ENCODE data around the gene RNF222.

The RNF222 gene, protein sequence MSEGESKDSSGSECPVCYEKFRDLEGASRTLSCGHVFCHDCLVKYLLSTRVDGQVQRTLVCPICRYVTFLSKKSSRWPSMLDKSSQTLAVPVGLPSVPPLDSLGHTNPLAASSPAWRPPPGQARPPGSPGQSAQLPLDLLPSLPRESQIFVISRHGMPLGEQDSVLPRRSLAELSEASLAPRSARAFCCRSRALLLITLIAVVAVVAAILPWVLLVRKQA

DNA sequence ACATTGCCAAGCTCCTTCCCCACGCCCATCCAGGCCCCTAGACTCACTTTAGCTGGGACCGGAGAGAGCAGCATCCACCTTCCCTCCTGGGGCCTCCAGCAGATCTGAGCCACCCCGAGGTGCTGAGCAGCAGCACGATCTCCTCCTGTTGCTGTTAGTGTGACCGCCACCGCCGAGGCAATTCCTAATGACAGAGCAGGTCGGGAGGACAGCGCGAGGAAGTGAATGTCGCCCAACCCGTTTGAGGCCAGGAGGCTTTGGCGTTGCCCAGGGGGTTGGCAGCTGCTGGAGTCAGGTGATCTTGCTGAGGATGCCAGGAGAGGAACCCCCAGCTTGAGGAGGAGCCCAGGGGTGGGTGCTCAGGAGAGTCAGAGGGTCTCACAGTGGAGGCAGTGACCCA, at the start of gene RNF222:
RNF222 (minus strand) TSS at position 192 of the 400 bp plus-strand sequence. CDS start 4,366 bp downstream, outside the sequence.
- DNase-seq = no peak

DNA sequence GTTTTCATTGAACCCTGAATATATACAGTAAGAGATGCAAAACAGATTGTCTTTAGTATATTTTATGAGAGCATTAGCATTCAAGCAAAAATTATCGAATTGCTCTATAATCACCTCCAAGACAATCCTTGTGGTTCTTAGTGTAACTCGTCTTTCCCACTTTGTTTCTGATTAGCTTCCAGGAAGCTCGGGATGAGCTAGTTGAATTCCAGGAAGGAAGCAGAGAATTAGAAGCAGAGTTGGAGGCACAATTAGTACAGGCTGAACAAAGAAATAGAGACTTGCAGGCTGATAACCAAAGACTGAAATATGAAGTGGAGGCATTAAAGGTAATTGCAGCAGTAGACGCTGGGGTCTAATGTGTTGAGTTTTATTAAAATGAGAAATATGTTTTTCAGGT, 47.9 kb upstream of the RNF222 start:
- DNase-seq = no peak

DNA sequence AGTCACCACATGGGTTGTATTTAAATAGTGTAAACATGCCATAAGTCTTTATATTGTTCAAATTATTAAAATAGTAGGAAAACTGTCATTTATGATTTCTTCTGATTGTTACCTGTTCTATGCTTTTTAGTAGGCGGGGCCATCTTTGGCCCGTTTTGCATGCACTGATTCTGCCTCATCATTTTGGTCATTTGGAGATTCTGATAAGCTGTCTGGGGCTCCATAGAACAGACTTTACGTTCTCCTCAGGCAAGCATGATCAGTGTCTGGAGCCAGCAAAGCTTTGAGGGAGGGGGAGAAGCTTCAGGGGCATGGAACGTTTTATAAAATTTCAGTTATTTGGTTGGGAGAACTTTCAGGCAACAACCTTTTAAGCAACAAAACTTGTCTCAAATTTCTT, 46.9 kb upstream of the RNF222 start:
- DNase-seq = no peak

DNA sequence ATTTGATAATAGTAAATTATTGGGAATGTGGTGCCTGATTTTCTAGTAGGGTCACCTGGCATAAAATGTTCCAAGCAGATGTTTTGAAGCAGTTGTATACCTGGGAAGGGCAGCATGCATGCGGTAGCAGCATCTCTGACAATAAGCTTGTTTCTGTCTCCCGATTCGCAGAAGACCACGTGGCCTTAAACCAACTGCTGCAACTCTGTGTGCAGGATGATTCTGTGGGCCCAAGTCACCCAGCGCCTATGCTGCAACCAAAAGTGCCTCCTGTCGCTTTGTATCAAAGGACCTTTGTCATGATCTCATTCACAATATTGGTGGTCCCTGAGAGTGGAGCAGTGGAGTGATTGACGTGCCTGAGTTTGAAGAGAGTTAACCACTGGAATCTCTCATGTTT, 46.1 kb upstream of the RNF222 start:
- DNase-seq = no peak

DNA sequence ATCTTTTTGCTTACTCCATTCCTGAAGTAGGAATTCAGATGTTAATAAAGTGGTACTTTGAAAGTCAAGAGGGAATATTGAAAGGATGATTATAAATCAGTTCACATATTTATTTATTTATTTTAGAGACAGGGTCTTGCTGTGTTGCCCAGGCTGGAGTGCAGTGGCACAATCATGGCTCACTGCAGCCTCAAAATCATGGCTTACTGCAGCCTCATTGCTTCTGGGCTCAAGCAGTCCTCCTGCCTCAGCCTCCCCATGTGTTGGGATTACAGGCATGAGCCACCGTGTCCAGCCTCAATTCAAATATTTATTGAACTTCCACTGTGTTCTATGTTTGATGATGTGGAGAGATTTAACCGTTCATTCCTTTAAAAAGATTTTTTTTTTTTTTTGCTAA, 44.7 kb upstream of the RNF222 start:
- no peak for DNase-seq

DNA sequence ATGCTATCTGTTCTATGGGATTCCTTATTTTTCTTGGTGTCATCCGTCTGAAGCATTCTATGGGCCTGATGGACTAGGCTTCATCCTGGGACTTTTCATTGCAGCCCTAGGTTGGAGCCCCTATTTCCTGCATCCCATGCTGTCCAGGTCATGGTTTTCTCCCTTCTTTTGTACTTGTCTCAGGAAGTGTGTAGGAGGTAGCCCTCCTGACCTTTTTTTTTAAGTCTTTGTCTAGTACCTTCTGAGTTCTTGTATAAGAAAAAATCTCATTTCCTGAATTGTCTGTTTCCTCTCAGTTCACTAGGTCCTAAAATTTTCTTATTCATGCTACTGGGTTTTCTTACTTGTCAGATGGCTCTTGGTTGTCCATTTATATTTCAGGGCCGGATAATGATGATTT, 44.1 kb upstream of the RNF222 start:
- DNase-seq = no peak

DNA sequence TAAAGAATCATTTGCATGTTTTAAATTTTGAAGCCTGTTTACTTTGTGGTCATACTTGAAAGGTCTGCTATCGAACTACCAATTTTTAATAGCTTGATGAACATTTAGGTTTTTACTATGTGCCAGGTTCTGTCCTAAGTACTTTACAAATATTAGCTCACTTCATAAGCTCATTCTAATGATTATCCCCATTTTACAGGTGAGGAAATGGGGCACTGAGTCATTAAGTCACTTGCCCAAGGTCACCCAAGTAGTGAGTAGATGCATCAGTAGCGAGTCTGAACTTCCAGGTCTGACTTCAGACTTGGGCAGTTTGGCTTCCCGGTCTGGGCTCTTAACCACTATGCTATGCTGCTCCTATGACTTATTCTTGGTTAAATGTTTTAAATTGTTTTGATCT, 42.1 kb upstream of the RNF222 start:
- DNase-seq = no peak

DNA sequence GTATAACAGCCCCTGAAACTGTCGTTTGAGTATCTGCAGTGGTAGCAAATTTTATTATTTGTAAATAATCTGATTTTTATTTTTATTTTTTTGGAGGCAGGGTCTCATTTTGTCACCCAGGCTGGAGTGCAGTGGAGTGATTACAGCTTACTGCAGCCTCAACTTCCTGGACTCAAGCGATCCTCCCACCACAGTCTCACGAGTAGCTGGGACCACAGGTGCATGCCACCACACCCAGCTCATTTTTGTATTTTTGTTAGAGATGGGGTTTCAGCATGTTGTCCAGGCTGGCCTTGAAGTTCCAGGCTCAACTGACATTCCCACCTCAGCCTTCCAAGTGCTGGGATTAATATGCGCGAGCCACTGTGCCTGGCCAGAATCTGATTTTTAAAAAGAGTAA, 40.8 kb upstream of the RNF222 start:
- DNase-seq = no peak

DNA sequence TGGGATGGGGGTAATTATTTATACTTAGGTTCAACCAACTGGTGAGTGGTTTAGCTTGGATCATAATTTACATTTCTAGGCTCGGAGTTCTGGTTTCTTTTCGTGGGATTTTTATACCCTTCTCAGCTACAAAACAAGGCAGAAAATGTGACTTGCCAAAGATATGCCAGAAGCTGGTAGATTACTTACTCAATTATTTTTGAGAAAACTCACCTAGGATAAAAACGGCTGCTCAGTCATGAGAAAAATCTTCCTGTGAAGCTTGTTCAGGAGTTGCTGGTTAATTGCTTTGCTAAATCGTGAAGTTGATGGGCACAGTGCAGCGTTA, 39.2 kb upstream of the RNF222 start:
- no peak for DNase-seq

DNA sequence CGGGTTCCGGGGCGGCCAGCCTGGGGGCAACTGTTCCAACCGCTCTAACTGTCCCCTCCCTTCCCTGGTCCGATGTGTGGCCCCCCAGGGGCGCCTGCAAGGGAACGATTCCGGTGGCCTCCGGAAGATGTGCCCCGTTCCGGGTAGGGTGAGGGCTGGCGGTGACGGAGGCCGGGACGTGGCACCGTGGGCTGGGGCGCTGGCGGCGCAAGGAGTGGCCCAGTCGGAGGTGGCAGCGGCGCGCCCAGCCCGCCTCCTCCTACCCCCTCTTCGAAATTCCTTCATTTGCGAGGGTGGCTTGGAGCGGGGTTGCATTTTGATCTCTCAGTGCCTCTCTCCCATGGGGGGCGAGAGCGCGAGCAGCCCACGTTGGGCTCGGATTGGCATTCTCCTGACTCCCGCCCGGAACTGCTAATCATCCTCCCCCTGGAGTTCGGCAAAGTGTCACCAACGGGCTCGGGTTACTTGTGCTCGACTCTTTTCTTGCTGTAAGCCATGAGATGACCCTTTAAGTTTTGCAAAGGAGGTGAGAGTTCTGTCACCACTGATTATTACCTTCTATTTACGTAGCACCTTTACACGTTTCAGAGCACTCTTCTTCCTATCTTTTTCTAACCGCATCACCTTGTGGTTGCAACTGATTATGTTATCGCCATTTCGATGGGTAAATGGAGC, 38.7 kb upstream of the RNF222 start:
- peak; percentile 27 for DNase-seq

DNA sequence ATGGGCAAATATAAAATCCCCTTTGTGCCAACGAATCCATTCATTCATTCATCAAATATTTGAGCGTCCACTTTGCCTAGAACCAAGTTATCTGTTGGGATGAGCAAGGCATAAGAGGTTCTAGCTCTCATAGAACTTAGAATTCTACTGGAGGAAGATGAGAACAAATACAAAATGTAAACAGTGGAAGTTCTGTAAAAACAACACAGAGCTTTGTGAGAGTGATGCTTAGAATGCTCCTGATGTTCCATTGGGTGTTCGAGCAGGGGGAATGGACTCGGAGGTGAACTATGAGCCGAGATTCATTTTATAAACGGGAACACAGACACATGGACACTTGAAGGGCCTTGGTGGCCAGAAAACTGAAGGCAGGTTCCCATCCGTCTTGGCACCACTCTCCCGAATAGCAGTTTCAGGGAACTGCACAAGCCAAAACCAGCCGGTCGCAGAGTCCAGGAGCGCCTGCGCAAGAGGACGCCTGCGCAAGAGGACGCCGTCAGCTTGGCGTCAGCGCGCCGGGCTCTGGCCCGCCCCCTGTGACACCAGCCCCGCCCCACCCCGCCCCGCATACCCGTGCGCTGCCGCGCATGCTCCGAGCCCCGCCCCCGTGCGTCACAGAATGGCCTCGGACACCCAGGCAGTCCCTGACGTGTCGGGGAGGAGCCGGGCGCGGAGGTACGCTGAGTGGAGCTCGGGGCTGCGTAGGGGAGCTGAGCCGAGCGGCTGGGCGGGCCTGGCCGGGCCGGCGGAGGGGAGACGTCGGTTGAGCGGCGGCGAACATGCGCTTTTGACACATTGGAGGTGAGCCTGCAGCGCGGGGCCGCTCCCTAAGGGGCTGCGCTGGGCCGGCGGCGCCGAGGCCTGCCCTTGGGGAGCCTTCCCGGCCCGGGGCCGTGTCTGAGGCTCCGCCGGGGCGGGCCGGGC, 37.9 kb upstream of the RNF222 start, which contains the start of gene NDEL1:
NDEL1 (plus strand) TSS at position 640 of the 924 bp plus-strand sequence. CDS start 8,388 bp downstream, outside the sequence.
- peak; percentile 91 for DNase-seq

DNA sequence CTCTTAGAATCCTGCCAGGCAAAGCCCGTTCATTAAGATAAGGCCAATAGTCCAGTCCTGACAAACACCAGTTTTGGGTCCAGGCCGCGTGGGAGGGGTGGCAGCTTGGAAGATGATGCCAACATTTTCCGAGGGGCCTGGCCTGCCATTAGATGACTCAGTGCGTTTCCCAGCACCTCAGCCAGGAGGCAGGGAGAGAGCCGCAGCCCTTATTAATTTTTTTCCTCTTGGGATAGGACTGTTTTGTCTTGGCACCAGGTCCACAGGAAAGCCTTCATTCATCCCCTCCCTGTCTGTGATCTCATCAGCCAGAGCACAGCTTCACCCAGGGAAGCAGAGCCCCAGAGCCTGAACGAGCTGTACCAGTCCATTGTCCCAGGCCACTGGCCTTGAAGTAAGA, 33.3 kb upstream of the RNF222 start:
- DNase-seq = no peak

DNA sequence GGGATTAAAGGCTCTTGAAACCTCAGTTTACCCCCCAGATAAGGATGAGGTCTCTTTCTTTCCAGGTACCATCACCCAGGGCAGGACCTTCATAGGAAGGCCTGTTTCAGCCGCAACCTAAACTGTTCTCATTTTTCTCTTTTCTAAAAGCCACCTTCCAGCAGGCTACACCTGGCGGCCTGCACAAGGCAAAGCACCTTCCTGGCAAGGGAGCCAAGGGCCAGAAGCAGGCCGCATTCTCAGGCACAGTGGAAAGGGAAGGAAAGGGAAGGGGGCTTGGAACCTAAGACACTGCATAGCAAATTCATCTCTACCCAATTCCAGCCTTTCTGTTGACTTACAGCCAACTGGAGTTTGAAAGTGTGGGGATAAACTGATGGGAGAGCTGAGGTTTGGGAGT, 29.2 kb upstream of the RNF222 start:
- DNase-seq = no peak

DNA sequence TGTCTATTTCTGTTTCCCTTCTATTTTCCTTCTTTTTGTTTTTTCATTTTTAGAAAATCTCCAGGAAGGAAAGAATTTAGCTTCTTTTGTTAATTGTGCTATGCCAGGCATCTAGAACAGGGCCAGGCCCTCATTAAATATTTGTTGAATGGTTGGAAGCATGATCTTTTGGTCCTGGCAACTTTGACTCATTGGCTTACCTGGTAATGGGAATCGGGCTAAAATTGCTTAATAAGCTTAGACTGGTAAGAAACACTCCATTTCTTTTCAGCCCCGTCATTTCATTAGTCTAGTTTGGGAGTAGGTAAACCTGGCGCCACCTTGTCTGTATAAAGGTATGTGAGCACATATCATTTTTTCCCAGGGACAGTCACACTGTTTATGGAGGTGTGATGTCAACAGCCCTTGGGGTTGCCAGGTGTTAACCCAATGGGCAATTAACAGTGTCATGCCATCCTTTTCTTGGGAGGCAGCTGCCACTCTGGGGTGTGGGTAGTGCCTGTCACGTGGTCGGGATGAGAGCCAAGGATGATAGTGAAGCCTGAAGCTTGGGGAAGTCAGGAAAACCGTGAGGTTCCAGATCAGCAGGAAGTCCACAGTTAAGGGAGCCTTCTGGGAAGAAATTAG, 28.6 kb upstream of the RNF222 start:
- DNase-seq = no peak

DNA sequence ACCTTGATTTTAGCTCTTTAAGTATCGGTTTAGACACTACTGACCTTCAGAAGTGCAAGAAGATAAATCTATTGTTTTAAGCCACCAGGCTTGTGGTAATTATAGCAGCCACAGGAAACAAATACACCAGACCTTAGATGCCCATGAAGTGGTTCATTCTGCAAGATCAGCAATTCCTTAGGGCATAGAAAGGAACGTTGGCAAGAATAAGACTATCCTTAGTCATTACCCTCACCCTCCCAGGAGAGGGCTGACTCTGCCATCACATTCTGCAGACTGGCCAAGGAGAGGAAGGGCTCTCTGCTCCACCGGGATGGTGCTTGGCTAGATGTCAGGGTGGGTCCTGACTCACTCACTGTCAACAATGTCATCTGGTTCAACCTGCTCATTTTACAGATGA, 23.9 kb upstream of the RNF222 start:
- no peak for DNase-seq

DNA sequence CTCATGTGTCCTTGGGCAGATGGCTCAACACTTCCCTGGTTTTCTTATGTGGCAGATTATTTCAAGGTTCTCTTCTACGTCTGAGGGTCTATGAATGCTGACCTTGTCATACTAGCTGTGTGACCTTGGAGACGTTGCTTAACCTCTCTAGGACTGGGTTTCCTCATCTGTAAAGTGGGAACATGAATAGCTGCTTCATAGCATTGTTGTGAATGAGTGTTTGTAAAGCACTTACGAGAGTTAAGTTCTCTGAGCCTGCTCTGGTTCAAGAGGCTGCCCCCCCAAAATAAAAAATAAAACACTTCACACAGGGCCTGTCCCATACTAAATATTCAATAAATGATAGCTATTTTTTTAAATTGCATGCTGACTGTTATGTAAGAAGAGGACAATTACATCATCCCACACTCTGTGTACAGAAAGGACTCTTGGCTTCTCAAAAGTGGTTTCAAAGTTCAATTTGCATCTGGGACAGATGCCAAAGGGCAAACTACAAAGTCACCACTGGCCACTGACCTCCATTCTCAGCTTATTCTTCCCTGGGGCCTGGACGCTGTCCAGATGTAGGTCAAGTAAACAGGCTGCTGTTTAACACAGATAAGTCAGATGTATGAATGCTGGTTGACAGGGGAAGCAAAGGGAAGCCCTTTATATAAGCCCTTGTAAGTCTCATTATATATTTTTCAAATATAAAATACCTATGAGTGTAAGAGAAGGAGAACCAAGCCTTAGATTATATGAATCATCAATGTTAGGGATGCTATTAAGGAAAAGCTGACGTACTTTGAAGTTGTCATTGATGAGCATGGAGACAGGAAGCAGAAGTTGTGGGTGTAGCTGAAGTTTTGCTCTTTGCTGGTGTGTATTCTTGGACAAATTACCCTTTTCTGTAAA, 22.7 kb upstream of the RNF222 start:
- DNase-seq = no peak

DNA sequence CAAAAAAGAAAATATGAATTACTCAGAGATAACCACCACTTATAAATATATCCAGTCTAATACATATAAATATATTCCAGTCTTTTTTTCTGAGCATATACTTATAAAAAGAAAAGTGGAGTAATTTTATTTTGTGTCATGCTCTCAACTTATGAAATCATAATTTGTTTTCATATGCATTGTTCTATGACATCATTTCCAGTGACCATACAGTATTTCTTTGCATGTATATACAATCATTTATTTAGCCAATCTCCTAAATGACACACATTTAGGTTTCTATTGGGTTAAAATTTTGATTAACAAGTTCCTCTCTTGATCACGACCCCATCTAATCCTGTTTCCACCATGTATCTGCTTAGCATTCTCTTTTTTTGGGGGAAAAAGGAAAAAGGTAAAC, 21.7 kb upstream of the RNF222 start:
- no peak for DNase-seq

DNA sequence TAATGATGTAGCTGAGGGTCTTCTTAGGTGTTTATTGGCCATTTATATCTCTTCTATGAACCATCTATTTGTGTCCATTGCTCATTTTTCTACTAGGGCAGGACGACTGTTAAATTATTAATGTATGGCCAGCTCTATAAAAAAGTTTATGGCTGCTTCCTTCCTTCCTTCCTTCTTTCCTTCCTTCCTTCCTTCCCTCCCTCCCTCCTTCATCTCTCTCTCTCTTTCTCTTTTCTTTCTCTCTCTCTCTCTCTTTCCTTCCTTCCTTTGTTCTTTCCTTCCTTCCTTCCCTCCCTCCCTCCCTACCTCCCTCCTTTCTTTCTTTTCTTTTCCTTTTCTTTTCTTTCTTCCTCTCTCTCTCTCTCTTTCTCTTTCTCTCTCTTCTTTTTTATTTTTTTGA, 20.8 kb upstream of the RNF222 start:
- DNase-seq = no peak

DNA sequence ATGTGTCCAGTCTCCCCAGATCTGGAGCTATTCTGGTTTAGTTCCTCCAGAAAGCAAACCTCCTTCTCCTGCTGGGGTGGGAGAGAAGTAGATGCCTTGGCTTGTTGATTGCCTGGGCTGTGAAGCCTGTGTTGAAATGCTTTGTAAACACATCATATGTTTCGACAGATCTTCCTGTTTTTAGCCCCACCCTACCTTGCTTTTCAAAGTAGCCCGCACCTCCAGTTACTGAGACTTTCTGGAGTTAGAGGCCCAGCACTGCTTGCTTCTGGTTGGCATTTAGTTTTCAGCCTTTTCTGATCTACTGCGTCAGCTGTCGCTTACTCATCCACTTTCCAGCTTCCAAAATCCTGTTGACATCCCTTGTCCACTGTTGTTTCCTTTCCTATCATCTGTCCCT, 20.2 kb upstream of the RNF222 start:
- DNase-seq = no peak

DNA sequence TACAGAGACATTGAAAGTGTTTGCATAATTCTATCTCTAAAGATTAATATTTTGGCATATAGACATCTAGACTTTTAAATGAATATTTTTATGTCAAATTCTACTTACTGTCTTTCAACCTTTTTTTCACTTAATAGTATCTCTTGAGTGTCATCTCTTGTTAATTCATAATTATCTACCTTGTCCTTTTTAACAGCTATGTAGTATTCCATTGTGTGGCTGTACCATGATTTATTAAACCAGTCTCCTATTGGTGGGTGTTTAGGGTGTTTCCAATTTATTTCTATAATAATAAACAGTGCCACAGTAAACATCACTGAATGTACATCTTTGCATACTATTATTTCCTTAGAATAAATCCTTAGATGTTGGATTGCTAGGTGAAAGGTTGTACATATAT, 16.3 kb upstream of the RNF222 start:
- no peak for DNase-seq

DNA sequence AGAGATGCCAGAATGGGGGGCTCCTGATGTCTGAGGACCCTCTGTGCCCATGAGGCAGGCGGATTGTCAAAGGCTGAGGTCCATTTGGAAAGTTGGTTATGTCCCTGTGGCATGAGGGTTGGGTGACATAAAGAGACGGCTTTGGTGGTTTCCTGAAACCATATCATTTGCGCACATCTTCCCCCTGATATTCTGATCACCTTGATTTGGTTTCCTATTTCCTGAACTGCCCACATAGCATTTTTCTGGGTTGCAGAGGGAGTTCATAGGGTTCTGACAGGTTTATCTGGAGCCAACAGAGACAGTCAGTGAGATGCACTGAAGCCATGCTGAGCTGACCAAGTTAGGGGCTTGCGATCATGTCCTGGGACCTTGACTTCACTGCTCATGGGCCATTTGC, 15.7 kb upstream of the RNF222 start:
- DNase-seq = no peak

DNA sequence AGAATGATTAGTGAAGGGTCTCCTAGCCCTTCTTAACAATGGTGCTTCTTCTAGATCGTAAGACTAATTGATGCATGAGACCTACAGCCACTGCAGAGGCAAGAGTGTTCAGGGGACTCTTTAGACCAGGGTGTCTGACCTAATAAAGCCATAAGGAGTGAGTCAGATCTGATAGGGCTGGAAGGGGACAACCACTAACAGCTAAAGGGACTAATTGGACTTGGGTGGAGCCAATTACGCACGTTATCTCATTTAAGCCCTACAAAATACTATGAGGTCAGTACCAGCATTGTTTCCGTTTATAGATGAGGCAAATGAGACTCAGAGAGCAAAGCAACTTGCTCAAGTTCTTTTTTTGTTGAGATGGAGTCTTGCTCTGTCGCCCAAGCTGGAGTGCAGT, 14.5 kb upstream of the RNF222 start:
- no peak for DNase-seq

DNA sequence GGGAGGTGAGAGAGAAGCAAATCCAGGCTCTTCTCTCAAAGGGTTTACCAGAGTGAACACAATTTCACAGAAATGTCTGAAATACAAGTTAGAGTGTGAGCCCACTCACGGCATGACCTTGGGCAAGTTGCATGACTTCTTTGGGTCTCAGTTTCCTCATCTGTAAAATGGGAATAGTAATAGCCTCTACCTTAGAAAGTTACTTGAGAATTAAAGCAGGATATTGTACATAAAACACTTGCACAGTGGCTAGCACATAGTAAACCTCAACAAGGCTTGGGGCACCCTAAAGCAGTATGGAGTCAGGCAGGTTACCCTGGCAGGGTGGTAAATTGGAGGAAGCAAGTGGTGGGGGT, 13.2 kb upstream of the RNF222 start:
- no peak for DNase-seq

Data from 8988T (cell line).